Sigmoid colon (tissue), 4 donors: ENCODE measurements around the gene CTRB2.

Experiments
- EP300 ChIP-seq, 4 donors: sonication (generic); formaldehyde crosslinking; IDR thresholded peaks; one replicate each; pipeline ENCODE4 v1.6.1; 2017; ENCODE audit warnings: antibody characterized with exemption in 4 of 4
- POLR2A ChIP-seq, 2 donors: fragments of 450-650 bp; IDR thresholded peaks; one replicate each; pipeline ENCODE4 v1.6.1; 2016; ENCODE audit warnings: antibody characterized with exemption in 2 of 2, mild to moderate bottlenecking in 2 of 2, moderate library complexity in 2 of 2
- POLR2AphosphoS5 ChIP-seq, 4 donors: sonication (generic); formaldehyde crosslinking; IDR thresholded peaks; one replicate each; pipeline ENCODE4 v1.6.1; 2017; ENCODE audit warnings: antibody characterized with exemption in 4 of 4
- TF ChIP-seq, protein P1 (sequence below), 4 experiments: fragments of 450-650 bp in 3 of 4; fragments of 200-600 bp in 1 of 4; IDR thresholded peaks; one replicate each; pipeline ENCODE4 v1.5.1; 2016 to 2019; ENCODE audit warnings: antibody characterized with exemption in 4 of 4, mild to moderate bottlenecking in 3 of 4, moderate library complexity in 2 of 4

DNA sequence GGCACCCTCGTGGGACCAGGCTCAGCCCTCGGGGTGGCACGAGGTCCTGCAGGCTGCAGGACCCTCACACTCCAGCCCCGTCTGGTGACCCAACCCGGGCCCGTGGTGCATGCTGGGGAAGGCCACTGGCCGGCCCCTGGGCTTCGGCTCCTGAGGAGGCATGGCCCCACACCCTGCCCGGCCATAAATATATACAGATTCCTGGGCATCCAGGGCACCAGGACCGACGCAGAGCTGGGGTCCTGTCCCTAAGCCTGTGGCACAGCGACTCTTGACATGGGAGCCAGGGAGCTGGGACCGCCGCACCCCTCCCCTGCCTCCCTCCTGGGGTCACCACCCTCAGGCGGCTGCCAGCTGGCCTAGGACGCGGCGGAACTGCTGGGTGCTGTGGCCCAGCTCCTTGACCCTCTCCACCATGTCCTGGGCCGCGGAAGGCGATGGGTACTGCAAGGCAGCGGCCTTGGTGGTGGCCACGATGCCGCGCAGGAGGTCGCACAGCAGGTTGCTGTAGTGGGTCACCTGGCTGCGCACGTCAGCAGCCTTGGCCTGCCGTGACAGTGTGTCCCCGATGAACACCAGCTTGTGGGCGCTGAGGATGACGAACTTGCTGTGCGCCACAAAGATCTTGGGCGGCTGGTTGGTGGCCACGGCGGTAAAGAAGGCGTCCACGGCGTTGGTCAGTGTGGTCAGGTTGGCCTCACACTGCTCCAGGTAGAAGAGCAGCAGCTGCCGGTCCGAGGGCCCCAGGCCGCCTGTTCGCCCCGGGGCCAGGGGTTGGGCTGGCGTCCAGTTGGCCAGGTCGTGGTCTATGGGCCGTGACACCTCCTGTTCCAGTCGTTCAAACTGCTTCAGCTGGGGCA, 22.4 kb upstream of the CTRB2 start:
- TF ChIP-seq, protein P1, sequence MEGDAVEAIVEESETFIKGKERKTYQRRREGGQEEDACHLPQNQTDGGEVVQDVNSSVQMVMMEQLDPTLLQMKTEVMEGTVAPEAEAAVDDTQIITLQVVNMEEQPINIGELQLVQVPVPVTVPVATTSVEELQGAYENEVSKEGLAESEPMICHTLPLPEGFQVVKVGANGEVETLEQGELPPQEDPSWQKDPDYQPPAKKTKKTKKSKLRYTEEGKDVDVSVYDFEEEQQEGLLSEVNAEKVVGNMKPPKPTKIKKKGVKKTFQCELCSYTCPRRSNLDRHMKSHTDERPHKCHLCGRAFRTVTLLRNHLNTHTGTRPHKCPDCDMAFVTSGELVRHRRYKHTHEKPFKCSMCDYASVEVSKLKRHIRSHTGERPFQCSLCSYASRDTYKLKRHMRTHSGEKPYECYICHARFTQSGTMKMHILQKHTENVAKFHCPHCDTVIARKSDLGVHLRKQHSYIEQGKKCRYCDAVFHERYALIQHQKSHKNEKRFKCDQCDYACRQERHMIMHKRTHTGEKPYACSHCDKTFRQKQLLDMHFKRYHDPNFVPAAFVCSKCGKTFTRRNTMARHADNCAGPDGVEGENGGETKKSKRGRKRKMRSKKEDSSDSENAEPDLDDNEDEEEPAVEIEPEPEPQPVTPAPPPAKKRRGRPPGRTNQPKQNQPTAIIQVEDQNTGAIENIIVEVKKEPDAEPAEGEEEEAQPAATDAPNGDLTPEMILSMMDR (IDR thresholded peaks at IDR 0.05) = no peak
- TF ChIP-seq POLR2A (IDR thresholded peaks at IDR 0.05) (no peak), POLR2AphosphoS5 (IDR thresholded peaks at IDR 0.05) (no peak), EP300 (IDR thresholded peaks at IDR 0.05) (no peak)
